H4 (cell line): ENCODE results near the gene HSPB7. TPM values are rescaled to one million over a fixed set of nuclear protein-coding genes. Genes with fewer than 3 reads are reported as not detected.
A peak's percentile ranks its signal among the peaks of the same experiment; 100 is the strongest.
"Not testable (repeated sequence)": the region's sequence is repeated elsewhere in the genome, so short reads cannot be mapped to it uniquely, and the experiment has no call there.

Experiments
- DNase-seq: peaks from one replicate; pipeline ENCODE4 v3.0.0-alpha.2; 2015; ENCODE audit warnings: low spot score
- total RNA-seq: library from RNA; depleted of rRNA; stranded (reverse); fragments of >200 nt; shearing (Covaris generic); gene quantifications from 2 replicates; pipeline ENCODE4 v1.2.3, GENCODE V29; 2014

The HSPB7 gene
- total RNA-seq, 1 experiment from 2014 or later, result not detected

DNA sequence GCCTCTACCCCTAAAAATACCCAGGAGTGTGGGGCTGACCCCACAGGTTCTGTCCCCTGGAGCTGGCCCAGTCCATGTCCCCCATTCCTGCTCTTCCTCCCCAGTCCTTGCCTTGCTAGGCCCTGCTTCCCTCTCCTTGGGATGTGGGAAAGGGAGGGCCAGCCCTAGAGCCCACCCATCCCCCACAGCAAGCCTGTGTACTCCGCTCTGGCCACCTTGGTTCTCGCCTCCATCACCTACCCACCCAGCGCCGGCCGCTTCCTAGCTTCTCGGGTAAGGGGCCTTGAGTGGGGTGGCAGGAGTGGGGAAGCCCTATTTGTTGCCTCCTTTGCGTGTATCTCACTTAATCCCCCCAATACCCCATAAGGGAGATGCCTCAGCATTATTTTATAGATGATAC, 32.5 kb upstream of the HSPB7 start:
- no peak for DNase-seq

DNA sequence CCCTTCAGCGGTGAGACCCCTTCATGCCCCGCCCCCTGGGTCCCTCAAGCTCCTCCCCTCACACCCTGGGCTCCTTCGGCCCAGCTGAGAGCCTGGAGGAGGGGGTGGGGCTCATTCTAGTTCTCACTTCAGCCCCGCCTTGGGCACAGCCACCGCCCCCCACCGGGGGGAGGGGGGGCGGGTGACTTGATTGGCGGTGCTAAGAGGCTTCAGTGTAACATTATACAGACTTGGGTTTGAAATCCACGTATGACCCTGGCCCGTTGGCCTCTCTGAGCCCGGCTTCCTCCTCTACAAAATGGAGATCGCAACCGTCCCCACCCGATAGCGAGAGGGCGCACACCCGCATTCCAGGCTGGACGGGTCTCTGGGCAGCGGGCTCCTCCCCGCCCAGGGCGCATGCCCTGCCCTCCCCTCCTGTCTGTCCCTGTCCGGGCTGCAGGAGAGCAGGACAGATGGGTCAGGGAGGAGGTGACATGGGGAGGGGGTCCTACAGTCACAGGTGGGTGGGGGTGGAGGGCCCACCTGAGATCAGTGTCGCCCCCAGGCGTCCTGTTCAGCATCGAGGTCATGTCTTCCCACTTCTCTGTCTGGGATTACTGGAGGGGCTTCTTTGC, 30.8 kb upstream of the HSPB7 start:
- DNase-seq, result no peak

DNA sequence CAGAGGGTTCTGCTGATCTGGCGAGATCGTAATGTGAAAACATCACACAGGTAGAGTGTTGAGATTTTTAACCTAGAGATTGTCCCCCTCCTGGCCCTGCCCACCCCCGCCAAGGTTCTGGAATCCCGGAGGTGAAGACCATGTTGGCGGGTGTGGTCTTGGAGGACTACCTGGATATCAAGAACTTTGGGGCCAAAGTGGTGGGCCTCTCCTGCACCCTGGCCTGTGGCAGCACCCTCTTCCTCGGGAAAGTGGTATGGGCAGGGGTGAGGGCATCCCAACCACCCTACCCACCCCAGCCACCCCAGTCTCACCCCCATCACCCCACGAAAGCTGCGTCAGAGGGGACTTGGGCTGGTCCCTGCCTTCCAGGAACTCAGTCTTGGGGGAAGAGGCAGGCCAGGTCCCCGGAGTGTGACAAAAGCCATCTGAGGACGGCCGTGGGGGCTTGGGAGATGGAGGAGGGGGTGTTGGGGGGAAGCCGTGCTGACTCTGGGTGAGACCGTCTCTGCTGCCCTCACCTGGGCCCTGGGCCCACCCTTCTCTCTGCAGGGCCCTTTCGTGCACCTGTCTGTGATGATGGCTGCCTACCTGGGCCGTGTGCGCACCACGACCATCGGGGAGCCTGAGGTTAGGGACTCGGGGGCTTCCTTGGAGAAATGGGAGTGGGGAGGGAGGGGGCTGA, 30.1 kb upstream of the HSPB7 start:
- no peak for DNase-seq

DNA sequence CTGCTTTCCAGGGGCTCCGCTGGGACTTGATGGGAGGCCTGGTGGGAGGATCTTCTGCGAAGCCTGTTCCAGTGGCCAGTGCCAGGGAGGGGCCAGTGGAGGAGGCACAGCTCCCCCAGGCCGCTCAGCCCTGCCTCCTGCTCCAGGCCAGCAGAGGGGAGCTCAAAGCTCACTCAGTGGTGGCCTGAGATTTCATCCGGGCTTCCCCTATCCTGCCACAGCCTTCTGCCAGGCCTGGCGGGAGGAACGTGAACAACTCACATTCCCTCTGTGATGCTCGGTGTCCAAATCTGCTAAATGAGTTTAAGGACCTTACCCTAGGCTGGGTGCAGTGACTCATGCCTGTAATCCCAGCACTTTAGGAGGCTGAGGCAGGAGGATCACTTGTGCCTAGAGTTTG, 29.0 kb upstream of the HSPB7 start:
- DNase-seq, result no peak

DNA sequence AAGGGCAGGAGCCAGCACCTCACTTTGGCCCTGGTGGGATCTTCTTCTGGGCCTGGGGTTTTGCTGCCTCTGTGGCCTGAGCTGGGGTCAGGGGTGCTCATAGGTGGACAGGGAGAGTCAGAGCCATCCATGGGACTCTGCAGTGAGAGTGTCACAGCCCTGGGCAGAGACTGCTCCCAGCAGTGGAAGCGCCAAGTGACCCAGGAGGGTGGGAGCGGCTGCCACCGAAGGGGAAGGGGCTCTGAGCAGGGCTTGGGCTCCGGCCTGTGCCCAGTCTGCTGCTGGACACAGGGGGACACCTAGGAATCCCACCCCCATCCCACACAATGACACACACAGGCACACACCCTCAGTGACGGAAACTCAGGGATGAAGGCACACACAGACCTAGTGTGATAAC, 26.1 kb upstream of the HSPB7 start:
- DNase-seq, result no peak

DNA sequence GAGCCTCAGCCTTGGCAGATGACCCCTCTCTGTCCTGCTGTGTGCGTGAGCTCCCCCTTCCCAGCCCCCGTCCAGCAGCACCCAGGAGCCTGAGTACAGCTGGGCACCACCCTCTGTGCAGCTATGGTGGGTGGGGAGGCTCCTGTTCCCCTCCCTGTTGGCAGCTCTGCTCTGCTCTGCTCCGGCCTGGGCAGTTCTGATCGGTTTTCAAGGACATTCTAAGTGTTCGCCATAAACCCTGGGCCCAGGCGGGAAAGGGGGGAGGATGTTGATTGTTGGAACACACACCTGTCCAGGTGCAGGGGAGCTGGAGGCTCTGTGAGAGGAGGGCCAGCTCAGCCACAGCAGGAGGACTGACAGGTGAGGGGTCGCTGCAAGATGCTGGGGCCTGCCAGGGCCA, 25.7 kb upstream of the HSPB7 start, which contains the start of gene CLCNKB:
Gene CLCNKB (plus strand): TSS at position 262 of the 400 bp plus-strand sequence. CDS start 711 bp downstream, outside the sequence.
- DNase-seq, result no peak

DNA sequence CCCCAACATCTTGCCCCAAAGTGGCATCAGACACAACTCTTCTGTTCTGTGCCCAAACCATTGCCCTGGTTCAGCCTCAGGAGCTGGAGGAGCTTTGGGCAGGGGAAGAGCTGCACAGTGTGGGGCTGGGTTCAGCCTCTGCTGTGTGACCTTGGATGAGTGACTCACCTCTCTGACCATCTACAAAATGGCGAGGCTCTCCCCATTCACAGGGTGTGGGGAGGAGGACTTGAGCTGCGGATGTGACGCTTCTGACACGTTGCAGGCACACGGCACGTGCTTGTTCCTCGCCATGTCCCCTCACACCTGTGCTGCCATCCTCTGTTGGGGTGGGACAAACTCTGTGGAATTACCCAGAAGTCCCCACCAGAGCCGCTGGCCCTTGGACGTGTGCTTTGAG, 24.8 kb upstream of the HSPB7 start:
- DNase-seq, result not testable (repeated sequence)

DNA sequence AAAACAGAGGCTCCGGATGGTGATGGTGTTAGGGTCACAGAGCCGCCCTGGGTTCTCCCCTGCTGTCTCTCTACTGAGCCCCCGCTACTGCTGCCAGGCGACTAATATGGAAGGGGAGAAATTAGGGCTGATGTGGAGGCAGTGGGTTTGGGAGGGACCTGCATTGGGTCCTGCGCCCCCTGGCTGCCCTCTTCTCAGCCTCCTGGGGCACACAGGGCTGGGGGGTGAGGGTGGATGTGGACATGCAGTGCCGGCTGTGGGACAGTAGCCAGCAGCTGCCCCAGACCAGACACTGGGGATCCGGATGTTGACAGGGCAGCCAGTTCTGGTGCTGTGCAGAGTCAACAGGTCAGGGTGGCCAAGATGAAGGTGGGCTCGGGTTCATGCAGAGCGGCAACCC, 24.3 kb upstream of the HSPB7 start:
- DNase-seq, result no peak

DNA sequence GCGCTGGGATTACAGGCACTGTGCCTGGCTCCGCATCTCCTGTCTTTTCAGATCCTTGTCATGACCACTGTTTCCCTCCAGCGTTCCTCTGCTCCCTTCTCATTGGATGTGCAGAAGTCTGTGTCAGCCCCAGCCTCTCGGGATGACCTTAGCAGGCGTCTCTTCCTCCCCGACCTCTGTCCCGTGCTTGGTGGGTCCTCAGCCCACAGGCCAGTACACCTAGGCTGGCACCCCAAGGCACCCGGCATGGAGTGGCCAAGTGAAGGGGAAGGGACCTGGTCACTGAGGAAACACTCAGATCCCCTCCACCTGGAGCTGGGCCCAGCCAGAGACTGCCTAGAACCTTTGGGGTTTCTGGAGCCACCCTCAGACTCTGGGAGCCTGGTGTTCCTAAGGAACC, 23.4 kb upstream of the HSPB7 start:
- no peak for DNase-seq

DNA sequence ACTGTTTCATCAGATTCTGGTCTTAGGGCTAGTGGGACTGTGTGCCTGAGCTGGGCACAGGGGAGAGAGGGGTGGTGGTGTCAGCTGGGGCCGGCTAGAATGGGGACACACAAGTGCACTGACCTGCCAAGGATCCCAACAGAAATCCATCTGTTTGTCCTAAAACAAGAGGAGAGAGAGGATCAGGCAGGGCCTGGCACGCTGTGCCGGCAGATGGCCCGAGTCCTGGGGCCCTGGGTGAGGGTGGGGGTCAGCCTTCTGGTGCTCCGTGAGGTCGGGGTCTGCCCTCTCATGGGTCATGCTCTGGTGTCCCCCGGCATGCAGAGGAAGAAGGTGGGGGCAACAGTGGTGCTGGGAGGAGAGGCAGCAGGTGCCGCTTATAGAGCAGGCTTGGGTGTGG, 22.0 kb upstream of the HSPB7 start:
- DNase-seq, result not testable (repeated sequence)

DNA sequence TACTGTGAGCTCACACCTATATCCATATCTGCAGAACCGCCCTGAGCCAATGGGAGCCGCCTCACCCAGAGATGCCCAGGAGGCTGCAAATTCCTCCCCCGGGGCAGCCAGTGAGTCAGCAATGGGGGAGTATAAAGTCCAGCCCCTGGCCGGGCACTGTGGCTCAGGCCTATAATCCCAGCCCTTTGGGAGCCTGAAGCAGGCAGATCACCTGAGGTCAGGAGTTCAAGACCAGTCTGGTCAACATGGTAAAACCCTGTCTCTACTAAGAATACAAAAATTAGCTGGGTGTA, 20.7 kb upstream of the HSPB7 start:
- DNase-seq, result no peak

DNA sequence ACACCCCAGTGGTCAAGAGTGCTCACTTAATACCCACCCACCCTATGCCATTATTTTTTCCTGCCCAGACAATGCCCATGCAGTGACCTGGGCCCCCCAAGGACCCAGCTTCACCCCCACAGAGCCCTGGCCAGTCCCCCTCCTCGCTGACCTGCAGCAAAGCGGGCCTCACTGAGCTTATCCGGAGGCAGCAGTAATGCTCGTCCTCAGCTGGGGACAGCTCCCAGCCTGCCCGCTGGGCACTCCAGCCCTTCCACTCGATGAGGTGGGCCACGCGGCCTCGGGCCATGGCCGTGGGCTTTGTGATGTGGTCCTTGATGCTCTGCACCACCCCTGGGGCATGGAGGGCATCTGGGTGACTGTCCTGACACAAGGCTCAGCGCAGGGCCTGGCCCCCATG, 18.6 kb upstream of the HSPB7 start:
- not testable (repeated sequence) for DNase-seq

DNA sequence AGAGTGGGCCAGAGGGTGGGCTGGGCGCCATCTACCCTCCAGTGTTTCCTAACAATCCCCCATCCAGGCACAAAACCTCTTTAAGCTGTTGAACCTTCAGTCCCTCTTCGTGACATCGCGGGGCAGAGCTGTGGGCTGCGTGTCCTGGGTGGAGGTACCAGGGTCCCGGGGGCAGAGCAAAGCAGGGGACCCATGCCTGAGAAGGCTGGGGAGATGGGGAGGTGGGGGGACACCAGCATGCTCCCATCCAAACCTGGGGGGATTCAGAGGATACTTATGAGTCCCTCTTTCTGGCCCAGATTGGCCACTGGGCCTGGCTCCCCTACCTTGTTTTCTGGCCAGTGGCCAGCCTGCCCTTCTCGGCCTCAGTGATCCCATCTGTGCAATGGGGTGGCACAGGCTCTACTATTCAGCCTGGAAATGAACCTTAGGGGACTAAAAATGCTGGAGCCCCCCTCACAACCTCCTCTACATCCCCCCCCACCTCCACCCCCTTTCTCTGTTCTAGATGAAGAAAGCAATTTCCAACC, 15.3 kb upstream of the HSPB7 start:
- not testable (repeated sequence) for DNase-seq

DNA sequence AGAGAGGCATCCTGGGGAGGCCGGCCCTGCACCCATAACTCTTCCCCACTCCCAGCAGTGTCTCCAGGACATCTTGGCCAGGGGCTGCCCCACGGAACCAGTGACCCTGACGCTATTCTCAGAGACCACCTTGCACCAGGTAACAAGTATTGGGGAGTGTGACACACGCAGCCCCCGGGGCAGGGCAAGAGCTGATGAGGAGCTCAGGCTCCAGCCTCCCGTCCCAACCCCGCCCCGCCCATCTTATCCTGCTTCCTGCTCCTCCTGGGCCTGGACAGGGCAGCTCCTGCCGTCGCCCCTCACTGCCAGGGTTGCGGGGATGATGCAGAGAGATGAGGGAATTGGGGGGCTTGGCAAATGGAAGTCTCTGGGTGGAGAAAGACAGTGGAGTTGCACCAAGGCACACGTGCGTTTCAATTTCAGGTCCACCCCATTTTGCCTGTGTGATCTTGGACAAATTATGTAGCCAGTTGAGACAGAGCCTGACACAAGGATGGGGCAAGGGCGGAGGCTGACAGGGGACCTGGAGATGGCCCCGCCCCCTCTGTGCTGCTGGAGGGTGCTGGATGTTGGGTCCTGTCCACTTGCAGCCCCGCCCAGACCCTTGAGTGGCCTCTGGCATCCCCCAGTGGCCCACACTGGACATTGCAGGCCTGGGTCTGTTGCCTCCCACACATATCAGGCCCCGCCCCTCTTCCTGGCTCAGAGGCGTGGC, 14.7 kb upstream of the HSPB7 start:
- DNase-seq, result peak; percentile 83

DNA sequence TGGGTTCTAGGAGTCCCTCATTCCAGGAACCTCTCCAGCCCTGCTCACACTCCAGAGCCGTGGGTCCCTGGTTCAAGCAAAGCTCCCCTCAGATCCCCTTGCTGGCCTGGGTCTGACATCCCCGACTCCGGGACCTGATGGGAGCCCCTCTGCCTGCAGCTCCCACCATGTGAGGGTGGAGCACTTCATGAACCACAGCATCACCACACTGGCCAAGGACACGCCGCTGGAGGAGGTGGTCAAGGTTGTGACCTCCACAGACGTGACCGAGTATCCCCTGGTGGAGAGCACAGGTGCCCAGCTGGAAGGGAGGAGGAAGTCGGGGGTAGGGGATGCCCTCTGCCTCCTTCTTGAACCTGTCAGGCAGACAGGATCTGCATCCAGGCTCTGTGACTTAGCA, 13.7 kb upstream of the HSPB7 start:
- DNase-seq, result no peak

DNA sequence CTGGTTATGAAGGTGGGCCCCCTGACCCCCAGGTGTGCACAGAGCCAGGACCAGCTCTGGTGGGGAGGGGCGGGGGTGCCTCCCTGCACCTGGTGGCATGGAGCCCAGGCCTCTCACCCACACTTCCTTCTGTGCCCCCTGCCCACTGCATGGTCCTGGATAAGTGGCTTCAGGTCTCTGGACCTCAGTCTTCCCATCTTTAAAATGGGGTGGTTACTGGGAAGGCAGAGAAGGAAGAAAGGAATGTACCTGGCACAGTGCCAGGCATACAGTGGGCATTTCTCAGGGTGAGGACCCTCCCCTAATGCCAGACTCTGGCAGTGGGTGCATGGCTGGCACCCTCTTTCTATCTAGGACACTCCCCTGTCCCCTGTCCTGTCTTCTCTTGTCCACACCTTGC, 11.4 kb upstream of the HSPB7 start:
- DNase-seq, result no peak

DNA sequence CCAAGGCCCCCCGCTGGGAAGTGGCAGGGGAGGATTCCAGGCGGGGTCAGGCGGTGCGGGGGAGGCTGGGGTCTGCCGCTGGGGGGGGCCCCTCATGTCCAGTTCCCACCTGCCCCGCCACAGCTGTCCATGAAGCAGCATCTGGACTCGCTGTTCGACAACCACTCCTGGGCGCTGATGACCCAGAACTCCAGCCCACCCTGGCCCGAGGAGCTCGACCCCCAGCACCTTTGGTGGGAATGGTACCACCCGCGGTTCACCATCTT, 11.1 kb upstream of the HSPB7 start:
- not testable (repeated sequence) for DNase-seq

DNA sequence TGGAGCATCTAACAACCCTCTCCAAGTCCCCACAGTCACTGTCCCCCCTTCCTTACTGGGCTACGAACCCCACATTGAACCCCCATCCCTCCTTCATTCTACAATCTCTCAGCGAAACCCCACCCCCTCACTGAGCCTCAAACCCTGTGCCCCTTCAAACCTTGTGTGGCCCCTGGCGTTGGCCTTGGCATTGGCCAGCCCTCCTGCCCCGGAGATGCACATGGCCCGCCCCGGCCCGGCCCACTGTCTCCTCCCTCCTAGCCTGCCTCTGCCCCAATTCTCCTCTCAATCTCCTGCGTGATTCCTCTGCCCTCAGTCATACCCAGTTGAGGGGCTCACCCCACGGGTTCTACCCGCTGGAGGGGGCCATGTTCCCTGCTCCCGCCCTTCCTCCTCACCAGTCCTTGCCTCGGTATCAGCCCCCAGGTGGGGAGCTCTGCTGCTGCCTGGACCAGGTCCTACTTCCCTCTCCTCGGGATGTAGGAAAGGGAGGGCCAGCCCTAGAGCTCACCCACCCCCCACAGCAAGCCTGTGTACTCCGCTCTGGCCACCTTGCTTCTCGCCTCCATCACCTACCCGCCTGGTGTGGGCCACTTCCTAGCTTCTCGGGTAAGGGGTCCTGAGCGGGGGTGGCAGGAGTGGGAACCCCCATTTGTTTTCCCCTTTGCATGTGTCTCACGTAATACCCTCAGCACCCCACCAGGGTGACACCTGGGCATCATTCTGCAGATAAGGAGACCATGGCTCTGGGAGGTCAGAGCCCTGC, 10.6 kb upstream of the HSPB7 start:
- DNase-seq, result no peak

DNA sequence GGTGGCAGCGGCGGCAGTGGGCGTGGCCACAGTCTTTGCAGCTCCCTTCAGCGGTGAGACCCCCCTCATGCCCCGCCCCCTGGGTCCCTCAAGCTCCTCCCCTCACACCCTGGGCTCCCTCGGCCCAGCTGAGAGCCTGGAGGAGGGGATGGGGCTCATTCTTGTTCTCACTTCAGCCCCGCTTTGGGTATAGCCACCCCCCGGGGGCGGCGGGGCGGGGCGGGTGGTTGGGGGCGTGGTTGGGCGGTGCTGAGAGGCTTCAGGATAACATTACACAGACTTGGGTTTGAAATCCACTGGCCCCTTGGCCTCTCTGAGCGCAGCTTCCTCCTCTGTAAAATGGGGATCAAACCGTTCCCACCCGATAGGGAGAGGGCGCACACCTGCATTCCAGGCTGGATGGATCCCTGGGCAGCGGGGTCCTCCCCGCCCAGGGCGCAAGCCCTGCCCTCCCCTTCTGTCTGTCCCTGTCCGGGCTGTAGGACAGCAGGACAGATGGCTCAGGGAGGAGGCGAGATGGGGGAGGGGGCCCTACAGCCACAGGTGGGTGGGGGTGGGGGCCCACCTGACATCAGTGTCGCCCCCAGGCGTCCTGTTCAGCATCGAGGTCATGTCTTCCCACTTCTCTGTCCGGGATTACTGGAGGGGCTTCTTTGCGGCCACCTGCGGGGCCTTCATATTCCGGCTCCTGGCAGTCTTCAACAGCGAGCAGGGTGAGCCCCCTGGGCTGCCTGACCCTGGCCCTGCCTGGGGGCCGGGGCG, 9.1 kb upstream of the HSPB7 start:
- no peak for DNase-seq

DNA sequence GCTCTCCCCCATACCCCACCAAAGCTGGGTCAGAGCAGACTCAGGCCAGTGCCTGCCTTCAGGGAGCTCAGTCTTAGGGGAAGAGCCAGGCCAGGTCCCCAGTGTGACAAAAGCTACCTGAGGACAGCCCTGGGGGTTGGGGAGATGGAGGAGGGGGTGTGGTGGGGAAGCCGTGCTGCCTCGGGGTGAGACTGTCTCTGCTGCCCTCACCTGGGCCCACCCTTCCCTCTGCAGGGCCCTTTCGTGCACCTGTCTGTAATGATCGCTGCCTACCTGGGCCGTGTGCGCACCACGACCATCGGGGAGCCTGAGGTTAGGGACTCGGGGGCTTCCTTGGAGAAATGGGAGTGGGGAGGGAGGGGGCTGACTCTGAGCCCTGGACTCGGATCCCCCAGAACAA, 8.5 kb upstream of the HSPB7 start:
- not testable (repeated sequence) for DNase-seq

DNA sequence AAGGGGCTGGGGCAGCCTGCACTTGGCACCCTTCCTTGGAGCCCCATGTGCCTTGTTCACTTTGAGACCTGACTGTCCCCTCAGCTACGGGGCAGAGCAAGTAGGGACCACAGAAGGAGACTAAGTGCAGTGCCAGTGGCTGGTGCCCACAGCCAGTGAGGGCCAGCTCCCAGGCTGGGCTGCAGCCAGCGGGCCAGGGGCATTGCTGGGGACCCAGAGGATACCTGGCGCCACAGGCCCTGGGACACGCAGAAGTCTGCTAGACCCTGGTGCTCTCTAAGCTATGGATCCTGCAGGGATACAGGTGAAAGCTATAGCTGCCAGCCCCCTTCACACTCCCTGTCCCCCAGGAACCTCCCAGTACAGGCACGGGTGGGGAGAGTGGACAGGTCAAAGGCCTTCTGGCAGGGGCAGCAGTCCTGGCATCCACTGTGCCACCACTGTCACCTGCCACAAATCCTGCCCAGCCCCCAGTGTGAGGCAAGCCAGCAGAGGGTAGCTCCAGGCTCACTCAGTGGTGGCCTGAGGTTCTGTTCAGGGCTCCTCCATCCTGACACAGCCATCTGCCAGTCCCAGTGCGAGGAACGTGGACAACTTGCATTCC, 5.3 kb upstream of the HSPB7 start:
- DNase-seq, result no peak
